Caco-2 (cell line): ENCODE measurements around the gene UBE2E1. TPM values are rescaled to one million over a fixed set of nuclear protein-coding genes. Genes with fewer than 3 reads are reported as not detected.

Experiments
- BruUV-seq: library from RNA; stranded (reverse); fragments of 400-500 nt; replicated peaks from 2 replicates; lab custom pipeline; 2021; lab: Mats Ljungman, UMichigan
- CTCF ChIA-PET: fragments of 300-600 bp; sonication (Branson Sonifier 250); formaldehyde crosslinking; loops from one replicate; lab custom pipeline; 2022; ENCODE audit warnings: antibody characterized with exemption; lab: Charles Lee
- POLR2A ChIA-PET: fragments of 300-600 bp; sonication (Branson Sonifier 250); formaldehyde crosslinking; loops from one replicate; lab custom pipeline; 2022; ENCODE audit warnings: antibody characterized with exemption; lab: Charles Lee
- DNase-seq, 2 experiments: peaks; one replicate each; pipeline versions ENCODE4 v3.0.0 to v3.0.0-alpha.2; 2020 to 2022
- H3K27me3 ChIP-seq: replicated peaks from 2 replicates; pipeline ENCODE4 v1.6.0; 2011; ENCODE audit warnings: low read length; ENCODE audit not compliant: control insufficient read depth, insufficient read depth
- H3K36me3 ChIP-seq: 2 replicates; pipeline ENCODE4 v1.5.1; 2011; ENCODE audit warnings: low read length; ENCODE audit not compliant: control insufficient read depth, insufficient read depth
- H3K4me1 ChIP-seq: fragments of 250-450 bp; sonication (Bioruptor Pico); 2 replicates; pipeline ENCODE4 v1.5.1; 2020; ENCODE audit warnings: mild to moderate bottlenecking
- H3K4me3 ChIP-seq: 2 replicates; pipeline ENCODE4 v1.5.1; 2011; ENCODE audit warnings: low read depth, mild to moderate bottlenecking, control low read depth, low read length
- H3K9me3 ChIP-seq: fragments of 250-450 bp; sonication (Bioruptor Pico); 2 replicates; pipeline ENCODE4 v1.5.1; 2020; ENCODE audit warnings: mild to moderate bottlenecking, moderate library complexity
- H3K27ac Mint-ChIP-seq: one replicate; pipeline ENCODE4 v1.8.0; 2022; ENCODE audit warnings: mixed read lengths; ENCODE audit not compliant: unreplicated experiment
- H3K27me3 Mint-ChIP-seq: one replicate; pipeline ENCODE4 v1.8.0; 2022; ENCODE audit warnings: mixed read lengths; ENCODE audit not compliant: insufficient read depth, unreplicated experiment
- H3K36me3 Mint-ChIP-seq: one replicate; pipeline ENCODE4 v1.8.0; 2022; ENCODE audit warnings: mild to moderate bottlenecking, mixed read lengths; ENCODE audit not compliant: insufficient read depth, unreplicated experiment
- H3K4me1 Mint-ChIP-seq: one replicate; pipeline ENCODE4 v1.8.0; 2022; ENCODE audit warnings: low read depth, mixed read lengths; ENCODE audit not compliant: unreplicated experiment
- H3K4me3 Mint-ChIP-seq: one replicate; pipeline ENCODE4 v1.8.0; 2022; ENCODE audit warnings: mild to moderate bottlenecking, moderate library complexity, mixed read lengths; ENCODE audit not compliant: unreplicated experiment
- H3K9me3 Mint-ChIP-seq: one replicate; pipeline ENCODE4 v1.8.0; 2022; ENCODE audit warnings: mixed read lengths; ENCODE audit not compliant: unreplicated experiment
- intact Hi-C: fragments of 100-400 bp; cut with micrococcal nuclease; formaldehyde crosslinking; loops from one replicate; pipeline ENCODE4 v1.10.0; 2022; ENCODE audit not compliant: unreplicated experiment
- total RNA-seq: library from RNA; stranded (reverse); gene quantifications from 2 replicates; pipeline ENCODE4 v1.2.3, GENCODE V29; 2022
- TF ChIP-seq, protein P1 (sequence below), 2 experiments: fragments of 200-600 bp in 1 of 2; IDR thresholded peaks; 1 replicate in 1 of 2; 2 replicates in 1 of 2; pipeline versions ENCODE4 v1.5.1 to v1.8.0; 2011 to 2022; ENCODE audit warnings: antibody characterized with exemption in 1 of 2, control low read depth in 1 of 2, inconsistent platforms in 1 of 2, low read depth in 1 of 2, low read length in 1 of 2, mild to moderate bottlenecking in 1 of 2, moderate library complexity in 1 of 2; ENCODE audit not compliant: insufficient read depth in 1 of 2, severe bottlenecking in 1 of 2, unreplicated experiment in 1 of 2

The UBE2E1 gene
- total RNA-seq, 1 experiment from 2014 or later, result 104 TPM

DNA sequence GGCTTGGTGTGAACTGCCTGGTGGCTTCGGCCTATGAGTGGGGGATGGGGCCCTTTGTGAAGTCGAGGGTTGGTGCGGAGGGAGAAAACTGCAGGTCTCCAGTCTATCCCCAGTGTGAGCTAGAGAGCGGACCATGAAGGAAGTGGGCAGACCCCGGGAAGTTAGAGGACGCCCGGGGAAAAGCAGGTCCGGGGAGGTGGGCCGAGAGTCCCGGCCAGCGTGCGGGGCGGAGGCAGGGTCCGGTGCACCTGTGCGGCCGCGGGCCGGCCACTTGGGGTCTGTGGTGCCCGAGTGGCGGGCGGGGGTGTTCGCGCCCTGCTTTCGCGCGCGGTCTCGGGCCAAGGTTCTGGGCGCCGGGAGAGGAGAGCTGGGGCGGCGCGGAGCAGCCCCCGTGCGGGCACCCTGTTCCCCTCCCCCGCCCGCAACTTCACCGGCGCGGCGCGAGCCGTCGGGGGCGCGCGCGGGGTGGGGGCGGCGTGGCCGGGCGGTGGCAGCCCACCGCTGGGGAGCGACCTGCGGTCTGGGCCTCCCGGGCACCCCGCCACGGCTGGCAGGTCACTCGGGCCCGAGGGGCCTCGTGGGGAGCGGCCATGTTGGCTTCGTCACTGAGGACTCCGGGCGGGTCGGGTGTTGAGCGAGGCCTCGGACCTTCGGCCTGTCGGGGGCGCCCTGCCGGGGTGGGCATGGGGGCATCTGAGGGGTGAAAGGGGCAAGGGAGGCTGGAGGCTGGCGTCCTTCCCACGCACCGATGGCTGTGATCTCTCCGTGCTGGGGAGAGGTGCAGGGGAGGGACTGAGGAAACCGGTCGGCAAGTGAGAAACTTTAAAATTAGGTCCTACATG, 4.8 kb downstream of the UBE2E1 start:
- intact Hi-C loops, result no loop called here
- peak overlapping the region; percentile 100 for H3K27ac Mint-ChIP-seq
- H3K4me1 Mint-ChIP-seq, result peaks cover 29% of the 10 kb centered on the region
- H3K4me3 Mint-ChIP-seq, result peak overlapping the region; percentile 99
- ChIA-PET CTCF (no interaction called here), POLR2A (no interaction called here)
- no peaks in the 10 kb centered on the region for H3K9me3 ChIP-seq
- H3K9me3 Mint-ChIP-seq, result no peaks in the 10 kb centered on the region
- TF ChIP-seq, protein P1, sequence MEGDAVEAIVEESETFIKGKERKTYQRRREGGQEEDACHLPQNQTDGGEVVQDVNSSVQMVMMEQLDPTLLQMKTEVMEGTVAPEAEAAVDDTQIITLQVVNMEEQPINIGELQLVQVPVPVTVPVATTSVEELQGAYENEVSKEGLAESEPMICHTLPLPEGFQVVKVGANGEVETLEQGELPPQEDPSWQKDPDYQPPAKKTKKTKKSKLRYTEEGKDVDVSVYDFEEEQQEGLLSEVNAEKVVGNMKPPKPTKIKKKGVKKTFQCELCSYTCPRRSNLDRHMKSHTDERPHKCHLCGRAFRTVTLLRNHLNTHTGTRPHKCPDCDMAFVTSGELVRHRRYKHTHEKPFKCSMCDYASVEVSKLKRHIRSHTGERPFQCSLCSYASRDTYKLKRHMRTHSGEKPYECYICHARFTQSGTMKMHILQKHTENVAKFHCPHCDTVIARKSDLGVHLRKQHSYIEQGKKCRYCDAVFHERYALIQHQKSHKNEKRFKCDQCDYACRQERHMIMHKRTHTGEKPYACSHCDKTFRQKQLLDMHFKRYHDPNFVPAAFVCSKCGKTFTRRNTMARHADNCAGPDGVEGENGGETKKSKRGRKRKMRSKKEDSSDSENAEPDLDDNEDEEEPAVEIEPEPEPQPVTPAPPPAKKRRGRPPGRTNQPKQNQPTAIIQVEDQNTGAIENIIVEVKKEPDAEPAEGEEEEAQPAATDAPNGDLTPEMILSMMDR (IDR thresholded peaks at IDR 0.05; ENCODE audit: insufficient read depth in 1 of 2, low read depth in 1 of 2, low read length in 1 of 2, severe bottlenecking in 1 of 2, unreplicated experiment in 1 of 2), result peak in 1 of 2 experiments; percentile 50
- no peaks in the 10 kb centered on the region; the same call in 1 of the 2 replicates for H3K36me3 ChIP-seq
- DNase-seq, result peak; percentile 67 to 78
- no TSS peak for BruUV-seq
- H3K27me3 ChIP-seq, result no peaks in the 10 kb centered on the region
- H3K4me1 ChIP-seq, result peaks cover 22% of the 10 kb centered on the region
- peaks cover 18% of the 10 kb centered on the region for H3K36me3 Mint-ChIP-seq
- no peaks in the 10 kb centered on the region for H3K27me3 Mint-ChIP-seq
- peak overlapping the region; percentile 70 for H3K4me3 ChIP-seq

DNA sequence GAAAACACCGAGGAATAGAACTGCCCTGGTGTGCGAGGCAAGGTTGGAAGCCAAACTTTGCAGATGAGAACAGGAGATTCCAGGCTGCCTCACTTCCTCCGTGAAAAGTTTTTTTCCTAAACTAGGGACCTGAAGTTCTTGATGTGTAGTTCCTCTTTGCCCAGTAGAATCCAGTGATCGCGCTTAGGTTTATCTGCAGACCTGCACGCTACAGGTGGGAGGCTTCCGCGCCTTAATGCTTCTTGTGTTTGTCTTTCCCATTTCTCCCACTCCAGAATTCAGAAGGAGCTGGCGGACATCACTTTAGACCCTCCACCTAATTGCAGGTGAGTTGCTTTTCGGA, 5.4 kb downstream of the UBE2E1 start:
- peak; percentile 39 to 43 for DNase-seq
- ChIA-PET POLR2A (no interaction called here), CTCF (no interaction called here)
- H3K9me3 ChIP-seq, result no peaks in the 10 kb centered on the region
- Mint-ChIP-seq H3K27ac (peak overlapping the region; percentile 100), H3K36me3 (peaks cover 18% of the 10 kb centered on the region), H3K4me1 (peaks cover 27% of the 10 kb centered on the region), H3K4me3 (peak overlapping the region; percentile 99), H3K9me3 (no peaks in the 10 kb centered on the region), H3K27me3 (no peaks in the 10 kb centered on the region)
- peaks cover 22% of the 10 kb centered on the region for H3K4me1 ChIP-seq
- no peaks in the 10 kb centered on the region for H3K27me3 ChIP-seq
- no TSS peak for BruUV-seq
- TF ChIP-seq, protein P1 (IDR thresholded peaks at IDR 0.05; ENCODE audit: insufficient read depth in 1 of 2, low read depth in 1 of 2, low read length in 1 of 2, severe bottlenecking in 1 of 2, unreplicated experiment in 1 of 2), result no peak
- intact Hi-C loops, result no loop called here
- peak overlapping the region; percentile 70 for H3K4me3 ChIP-seq
- no peaks in the 10 kb centered on the region; the same call in 1 of the 2 replicates for H3K36me3 ChIP-seq

DNA sequence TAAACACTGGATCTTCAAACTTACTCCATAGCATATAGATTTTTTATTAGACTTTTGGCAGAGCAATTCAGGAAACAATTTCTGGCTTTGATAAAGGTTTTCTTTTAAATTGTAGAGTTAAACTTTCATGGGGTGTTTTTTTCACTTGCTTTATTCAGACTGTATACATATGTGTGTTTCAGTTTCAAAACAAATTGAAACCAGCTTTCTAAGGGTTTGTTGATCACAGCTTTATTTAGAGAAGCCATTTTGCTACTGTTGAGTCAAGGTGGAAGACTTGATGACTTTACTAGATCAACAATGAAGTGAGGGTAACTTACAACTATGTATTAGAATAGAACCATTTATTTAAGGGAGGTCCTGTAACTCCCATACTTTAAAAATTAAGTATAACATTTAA, 6.2 kb downstream of the UBE2E1 start:
- TSS peak; percentile 8 for BruUV-seq
- TF ChIP-seq, protein P1 (IDR thresholded peaks at IDR 0.05; ENCODE audit: insufficient read depth in 1 of 2, low read depth in 1 of 2, low read length in 1 of 2, severe bottlenecking in 1 of 2, unreplicated experiment in 1 of 2), result no peak
- intact Hi-C loops, result no loop called here
- Mint-ChIP-seq H3K36me3 (peaks cover 14% of the 10 kb centered on the region), H3K27ac (peak overlapping the region; percentile 100), H3K4me1 (peaks cover 27% of the 10 kb centered on the region), H3K9me3 (no peaks in the 10 kb centered on the region), H3K4me3 (peak overlapping the region; percentile 99), H3K27me3 (no peaks in the 10 kb centered on the region)
- H3K4me1 ChIP-seq, result peaks cover 22% of the 10 kb centered on the region
- H3K9me3 ChIP-seq, result no peaks in the 10 kb centered on the region
- no peaks in the 10 kb centered on the region for H3K27me3 ChIP-seq
- CTCF ChIA-PET, result no interaction called here
- H3K4me3 ChIP-seq, result peak overlapping the region; percentile 70; the same call in 1 of the 2 replicates
- no peaks in the 10 kb centered on the region; the same call in 1 of the 2 replicates for H3K36me3 ChIP-seq
- POLR2A ChIA-PET, result no interaction called here
- DNase-seq, result no peak
